SU-DHL-6 (cell line): ENCODE data around the gene FANCC.

Experiments used
- EZH2phosphoT487 ChIP-seq: fragments of 200-600 bp; sonication (generic), shearing (Covaris generic); conservative IDR thresholded peaks from 2 replicates; pipeline ENCODE4 v1.6.1; 2018; ENCODE audit warnings: mild to moderate bottlenecking, antibody characterized with exemption, low read length, moderate library complexity, mixed read lengths
- TF ChIP-seq, protein P1 (sequence below): fragments of 200-600 bp; sonication (generic); IDR thresholded peaks from one replicate; pipeline ENCODE4 v1.5.1; 2017; ENCODE audit warnings: antibody characterized with exemption, mild to moderate bottlenecking, low read length, moderate library complexity; ENCODE audit not compliant: insufficient read depth, poor library complexity, severe bottlenecking

- TF ChIP-seq, protein P1, sequence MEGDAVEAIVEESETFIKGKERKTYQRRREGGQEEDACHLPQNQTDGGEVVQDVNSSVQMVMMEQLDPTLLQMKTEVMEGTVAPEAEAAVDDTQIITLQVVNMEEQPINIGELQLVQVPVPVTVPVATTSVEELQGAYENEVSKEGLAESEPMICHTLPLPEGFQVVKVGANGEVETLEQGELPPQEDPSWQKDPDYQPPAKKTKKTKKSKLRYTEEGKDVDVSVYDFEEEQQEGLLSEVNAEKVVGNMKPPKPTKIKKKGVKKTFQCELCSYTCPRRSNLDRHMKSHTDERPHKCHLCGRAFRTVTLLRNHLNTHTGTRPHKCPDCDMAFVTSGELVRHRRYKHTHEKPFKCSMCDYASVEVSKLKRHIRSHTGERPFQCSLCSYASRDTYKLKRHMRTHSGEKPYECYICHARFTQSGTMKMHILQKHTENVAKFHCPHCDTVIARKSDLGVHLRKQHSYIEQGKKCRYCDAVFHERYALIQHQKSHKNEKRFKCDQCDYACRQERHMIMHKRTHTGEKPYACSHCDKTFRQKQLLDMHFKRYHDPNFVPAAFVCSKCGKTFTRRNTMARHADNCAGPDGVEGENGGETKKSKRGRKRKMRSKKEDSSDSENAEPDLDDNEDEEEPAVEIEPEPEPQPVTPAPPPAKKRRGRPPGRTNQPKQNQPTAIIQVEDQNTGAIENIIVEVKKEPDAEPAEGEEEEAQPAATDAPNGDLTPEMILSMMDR: no peak
- no peak for TF ChIP-seq EZH2phosphoT487
Observed at GRCh38 chr9:95139126-95139525, 178.4 kb downstream of the FANCC start.
